WTC11 (cell line): Measurements from ENCODE around the gene NOL4L.

Source experiments
- CTCF ChIP-seq: fragments of 200-600 bp; IDR thresholded peaks from 2 replicates; pipeline ENCODE4 v1.8.0; 2022; ENCODE audit warnings: antibody characterized with exemption
- ESRRA ChIP-seq: sonication (generic); formaldehyde crosslinking; IDR thresholded peaks from 2 replicates; pipeline ENCODE4 v1.8.1; 2022; ENCODE audit warnings: mild to moderate bottlenecking, missing genetic modification reagents, borderline replicate concordance
- FOXK1 ChIP-seq: sonication (generic); formaldehyde crosslinking; IDR thresholded peaks from 2 replicates; pipeline ENCODE4 v1.8.0; 2022; ENCODE audit warnings: mild to moderate bottlenecking, moderate library complexity, missing genetic modification reagents
- MAX ChIP-seq: sonication (generic); formaldehyde crosslinking; IDR thresholded peaks from 2 replicates; pipeline ENCODE4 v1.8.0; 2022; ENCODE audit warnings: mild to moderate bottlenecking, missing genetic modification reagents
- NFYB ChIP-seq: sonication (generic); formaldehyde crosslinking; conservative IDR thresholded peaks from 2 replicates; pipeline ENCODE4 v1.8.0; 2022; ENCODE audit warnings: low read depth, missing genetic modification reagents
- NR1H2 ChIP-seq: sonication (generic); formaldehyde crosslinking; IDR thresholded peaks from 2 replicates; pipeline ENCODE4 v1.9.0; 2021; ENCODE audit warnings: mild to moderate bottlenecking, moderate library complexity, missing genetic modification reagents
- NR2C2 ChIP-seq: sonication (generic); formaldehyde crosslinking; IDR thresholded peaks from 2 replicates; pipeline ENCODE4 v1.8.0; 2022; ENCODE audit warnings: mild to moderate bottlenecking, missing genetic modification reagents
- PRRX2 ChIP-seq: fragments of 250-450 bp; sonication (Bioruptor Pico); IDR thresholded peaks from 2 replicates; pipeline ENCODE4 v1.8.0; 2021; ENCODE audit warnings: mild to moderate bottlenecking
- SOX15 ChIP-seq: fragments of 250-450 bp; sonication (Bioruptor Pico); IDR thresholded peaks from 2 replicates; pipeline ENCODE4 v1.9.0; 2021; ENCODE audit warnings: mild to moderate bottlenecking
- ZNF121 ChIP-seq: sonication (generic); formaldehyde crosslinking; IDR thresholded peaks from 2 replicates; pipeline ENCODE4 v1.8.0; 2023; ENCODE audit warnings: missing genetic modification reagents
- ZNF281 ChIP-seq: sonication (generic); formaldehyde crosslinking; IDR thresholded peaks from 2 replicates; pipeline ENCODE4 v1.8.0; 2023; ENCODE audit warnings: mild to moderate bottlenecking, missing genetic modification reagents
- ZNF396 ChIP-seq: fragments of 250-450 bp; sonication (Bioruptor Pico); IDR thresholded peaks from 2 replicates; pipeline ENCODE4 v1.8.0; 2021; ENCODE audit warnings: mild to moderate bottlenecking, moderate library complexity, borderline replicate concordance

GRCh38 chr20:32575805-32576204 is 9.3 kb downstream of the NOL4L start:
- TF ChIP-seq NFYB (CRISPR knock-in tag): no peak
- no peak for TF ChIP-seq ZNF121 (CRISPR knock-in tag)
- TF ChIP-seq NR2C2 (CRISPR knock-in tag): no peak
- TF ChIP-seq CTCF: no peak
- TF ChIP-seq SOX15 (CRISPR knock-in tag): no peak
- TF ChIP-seq FOXK1 (CRISPR knock-in tag): no peak
- TF ChIP-seq ZNF396 (CRISPR knock-in tag): no peak
- no peak for TF ChIP-seq NR1H2 (CRISPR knock-in tag)
- no peak for TF ChIP-seq MAX
- no peak for TF ChIP-seq PRRX2 (CRISPR knock-in tag)
- no peak for TF ChIP-seq ZNF281
- TF ChIP-seq ESRRA (CRISPR knock-in tag): no peak
